Right lung (tissue), 5 donors: Measurements from ENCODE around the gene WNT7A. TPM values are rescaled to one million over a fixed set of nuclear protein-coding genes. Genes with fewer than 3 reads are reported as not detected.

Source experiments
- DNase-seq, 2 donors: peaks; one replicate each; pipeline ENCODE4 v3.0.0-alpha.2; 2013
- polyA plus RNA-seq, 5 donors: library from polyadenylated mRNA; unstranded; fragments of 120-200 nt; gene quantifications; one replicate each; pipeline versions ENCODE4 v1.2.1 to v1.2.3, GENCODE V29; 2013; ENCODE audit warnings: inconsistent platforms in 1 of 5, low replicate concordance in 1 of 5; ENCODE audit not compliant: insufficient read length in 5 of 5, insufficient read depth in 1 of 5

Gene WNT7A
- polyA plus RNA-seq, 5 donors: 0.44 to 1.5 (median 0.79) TPM

DNA sequence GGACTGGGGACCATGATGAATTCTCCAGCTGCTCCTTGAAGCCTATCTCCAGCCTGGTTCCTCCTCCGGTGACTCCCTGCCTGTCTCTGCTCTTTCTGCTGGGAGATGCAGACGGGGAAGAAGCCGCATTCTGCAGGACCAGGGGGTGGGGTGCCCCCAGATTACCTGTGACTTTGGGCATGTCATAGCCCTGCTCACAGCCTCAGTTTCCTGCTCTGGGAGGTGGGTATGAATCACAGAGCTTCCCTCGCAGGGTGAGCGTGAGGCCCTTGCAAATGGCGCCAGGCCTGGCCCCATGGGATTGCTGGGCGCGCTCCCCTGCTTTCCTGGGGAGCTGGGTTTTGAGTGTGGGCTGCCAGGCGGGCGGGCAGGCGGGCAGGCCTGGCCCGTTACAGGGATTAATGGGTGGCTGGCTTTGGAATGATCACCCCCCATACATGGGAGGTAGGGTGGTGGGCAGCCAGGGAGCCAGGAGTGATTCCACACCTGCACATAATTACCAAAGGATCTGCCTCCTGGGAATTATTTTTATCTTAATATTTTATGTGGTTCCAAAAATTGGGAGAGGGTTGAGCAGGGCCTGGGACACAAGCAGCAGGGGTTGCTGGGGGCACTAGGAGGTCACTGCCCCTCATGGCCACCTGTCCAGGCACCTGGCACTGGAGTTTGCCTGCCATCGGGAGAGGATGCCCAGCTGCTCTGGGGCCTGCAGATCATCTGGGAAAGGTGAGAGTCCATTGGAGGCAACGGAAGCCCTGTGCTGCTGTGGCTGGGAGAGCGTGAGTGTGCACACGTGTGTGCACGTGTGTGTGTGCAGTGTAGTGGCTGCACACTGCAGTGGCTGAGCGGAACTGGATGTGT, 106.8 kb downstream of the WNT7A start:
- DNase-seq: no peak

- DNase-seq: no peak
These were observed 107.5 kb downstream of the WNT7A start for GRCh38 chr3:13772321-13772745.

DNA sequence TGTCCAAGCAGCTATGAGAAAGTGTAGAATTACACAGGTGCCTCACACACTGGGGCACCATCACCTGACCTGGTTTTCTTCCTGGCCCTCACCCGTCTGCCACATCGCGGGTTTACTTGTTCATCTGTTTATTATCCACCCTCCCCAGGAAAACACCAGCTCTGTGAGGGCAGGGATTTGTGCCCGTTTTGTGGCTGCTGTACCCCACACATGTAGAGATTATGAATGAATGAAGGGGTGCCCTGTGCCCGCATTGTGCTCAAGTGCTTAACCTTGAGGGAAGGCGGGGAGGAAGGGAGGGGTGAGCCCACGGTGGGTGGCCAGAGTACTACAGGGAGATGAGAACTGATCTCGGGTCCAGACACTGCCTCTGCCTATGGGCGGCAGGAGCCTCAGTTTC, 108.4 kb downstream of the WNT7A start:
- DNase-seq: no peak

- DNase-seq: no peak
These were observed 109.4 kb downstream of the WNT7A start for GRCh38 chr3:13770170-13771169.

DNA sequence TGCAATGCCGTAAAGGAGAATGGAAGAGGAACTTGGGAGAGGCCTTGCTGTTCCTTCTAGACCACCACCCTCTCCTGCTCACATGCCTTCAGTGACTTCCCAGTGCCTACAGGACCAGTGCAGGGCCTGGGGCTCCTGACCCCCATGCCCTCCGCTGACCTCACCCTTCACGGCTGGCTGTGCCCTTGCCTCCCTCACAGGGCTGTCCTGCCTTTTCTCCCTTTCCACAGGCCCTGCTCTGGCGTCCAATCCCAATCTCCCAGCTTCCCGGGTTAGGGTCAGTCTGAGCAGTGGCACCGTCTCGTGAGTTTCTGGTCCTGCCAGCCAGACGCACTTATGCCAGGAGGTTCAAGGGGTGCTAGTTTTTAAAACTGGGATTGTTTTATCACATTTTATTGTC, 110.4 kb downstream of the WNT7A start:
- no peak for DNase-seq

GRCh38 chr3:13768453-13768852, 111.4 kb downstream of the WNT7A start:
- DNase-seq: no peak

- no peak for DNase-seq
These were observed 112.0 kb downstream of the WNT7A start for GRCh38 chr3:13767896-13768295.

DNA sequence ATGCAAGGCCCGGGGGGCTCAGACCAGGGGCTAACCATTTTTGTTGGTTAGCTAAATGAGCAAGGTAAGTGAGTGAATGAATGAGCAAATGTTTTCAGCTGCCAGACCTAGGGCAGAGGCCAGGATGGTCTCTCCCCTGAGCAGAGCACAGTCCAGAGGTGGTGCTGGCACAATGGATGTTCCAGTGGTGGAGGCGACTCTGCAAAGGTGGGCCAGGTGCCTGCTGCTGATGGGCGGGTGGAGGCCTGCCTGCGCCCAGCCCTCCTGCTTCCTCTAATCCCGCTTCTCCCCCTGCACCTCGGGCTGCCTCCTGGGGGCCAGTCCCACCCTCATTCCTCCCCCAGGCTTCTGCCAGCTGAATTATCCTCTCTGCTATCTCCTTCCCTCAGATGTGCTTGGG, 112.8 kb downstream of the WNT7A start:
- DNase-seq: no peak

Other genes with a start within 250 kb of the WNT7A start
- gene CHCHD4, start 244.8 kb upstream of the WNT7A start, polyA plus RNA-seq: 10 to 100 TPM; 13.0 to 14.5 (median 13.6) TPM
- gene TMEM43, start 245.0 kb upstream of the WNT7A start, polyA plus RNA-seq: 10 to 100 TPM; 61.5 to 65.8 (median 62.1) TPM